HG02981 (cell line): ENCODE measurements around the gene PWWP2B.
A peak's percentile ranks its signal among the peaks of the same experiment; 100 is the strongest.
"Not testable (repeated sequence)": the region's sequence is repeated elsewhere in the genome, so short reads cannot be mapped to it uniquely, and the experiment has no call there.

Experiments used
- ATAC-seq: cut with Tn5 transposase; IDR thresholded peaks from one replicate; pipeline ENCODE4 v1.9.1; 2021; ENCODE audit warnings: mild to moderate bottlenecking, moderate library complexity; ENCODE audit not compliant: unreplicated experiment

PWWP2B gene

DNA sequence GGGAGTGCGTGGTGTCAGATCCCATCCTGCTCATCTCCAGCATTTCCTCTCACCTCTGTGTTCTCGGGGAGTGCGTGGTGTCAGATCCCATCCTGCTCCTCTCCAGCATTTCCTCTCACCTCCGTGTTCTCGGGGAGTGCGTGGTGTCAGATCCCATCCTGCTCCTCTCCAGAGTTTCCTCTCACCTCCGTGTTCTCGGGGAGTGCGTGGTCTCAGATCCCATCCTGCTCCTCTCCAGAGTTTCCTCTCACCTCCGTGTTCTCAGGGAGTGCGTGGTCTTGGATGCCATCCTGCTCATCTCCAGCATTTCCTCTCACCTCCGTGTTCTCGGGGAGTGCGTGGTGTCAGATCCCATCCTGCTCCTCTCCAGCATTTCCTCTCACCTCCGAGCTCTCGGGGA, 18.0 kb upstream of the PWWP2B start:
- not testable (repeated sequence) for ATAC-seq

DNA sequence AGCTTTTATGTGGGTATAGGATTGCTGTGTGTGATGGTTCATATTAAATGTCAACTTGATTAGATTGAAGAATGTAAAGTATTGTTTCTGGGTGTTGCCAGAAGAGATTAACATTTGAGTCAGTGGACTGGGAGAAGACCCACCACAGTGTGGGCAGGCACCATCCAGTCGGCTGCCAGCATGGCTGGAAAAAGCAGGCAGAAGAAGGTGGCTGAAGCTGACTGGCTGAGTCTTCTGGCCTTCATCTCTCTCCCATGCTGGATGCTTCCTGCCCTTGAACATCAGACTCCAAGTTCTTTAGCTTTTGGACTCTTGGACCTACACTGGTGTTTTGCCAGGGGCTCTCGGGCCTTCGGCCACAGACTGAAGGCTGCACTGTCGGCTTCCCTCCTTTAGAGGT, 16.0 kb upstream of the PWWP2B start:
- not testable (repeated sequence) for ATAC-seq

DNA sequence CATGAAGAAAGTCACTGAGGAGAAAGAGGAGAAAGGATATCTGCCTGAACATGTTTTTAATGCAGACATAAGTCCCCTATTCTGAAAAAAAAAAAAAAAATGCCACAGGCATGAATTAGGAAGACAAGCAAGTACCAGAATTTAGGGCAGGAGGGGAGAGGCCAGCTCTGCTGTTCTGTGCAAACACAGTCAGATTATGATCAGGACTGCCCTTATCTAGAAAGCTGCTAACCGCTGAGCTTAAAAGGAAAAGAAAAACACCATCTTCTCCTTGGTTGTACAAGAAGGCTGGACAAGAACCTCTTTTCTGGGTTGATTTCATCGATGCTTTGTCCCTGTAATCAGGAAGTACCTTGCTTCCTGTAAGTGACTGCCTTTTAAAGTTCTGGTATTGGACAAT, 15.3 kb upstream of the PWWP2B start:
- no peak for ATAC-seq

DNA sequence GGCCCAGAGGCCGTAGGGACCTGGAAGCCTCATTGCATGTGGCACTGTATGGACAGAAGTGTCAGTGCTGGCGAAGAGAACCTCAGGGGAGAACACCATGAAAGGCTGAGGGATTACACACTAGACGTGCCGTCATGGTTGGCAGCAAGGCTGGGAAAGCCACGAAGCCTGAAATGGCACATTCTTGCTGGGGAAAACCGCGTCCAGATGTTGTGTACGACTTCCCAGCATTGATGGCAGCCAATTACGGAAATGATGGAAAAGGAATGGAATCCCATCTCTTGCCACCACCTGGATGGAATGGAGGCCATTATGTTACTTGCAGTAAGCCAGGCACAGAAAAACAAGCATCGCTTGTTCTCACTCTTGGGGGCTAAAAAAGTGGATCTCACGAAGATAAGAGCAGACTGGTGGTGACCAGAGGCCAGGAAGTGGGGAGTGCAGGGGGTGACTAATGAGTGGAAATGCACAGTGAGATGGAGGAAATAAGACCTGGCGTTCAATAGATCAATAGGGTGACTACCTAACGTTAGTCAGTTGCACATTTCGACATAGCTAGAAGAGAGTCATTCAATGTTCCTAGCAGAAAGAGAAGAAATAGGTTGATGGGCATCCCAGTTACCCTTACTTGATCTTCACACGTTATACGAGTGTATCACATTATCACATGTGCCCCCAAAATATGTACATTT, 14.6 kb upstream of the PWWP2B start:
- ATAC-seq = no peak

DNA sequence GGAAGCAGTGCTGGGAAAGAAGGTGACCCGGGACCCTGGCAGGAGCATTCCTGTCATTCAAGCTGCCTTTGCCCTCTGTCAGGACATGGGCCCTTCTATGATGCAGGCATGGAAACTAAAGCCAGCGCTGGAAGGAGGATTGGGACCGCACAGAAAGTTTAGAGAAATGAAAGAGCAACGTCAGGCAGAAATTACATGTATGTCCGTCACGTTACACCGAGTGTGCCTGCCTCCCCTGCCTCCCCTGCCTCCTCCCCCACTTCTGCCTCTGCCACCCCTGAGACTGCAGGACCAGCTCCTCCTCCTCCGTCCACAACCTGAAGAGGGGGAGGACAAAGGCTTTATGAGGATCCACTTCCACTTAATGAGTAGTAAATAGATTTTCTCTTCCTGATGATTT, 13.9 kb upstream of the PWWP2B start:
- ATAC-seq = no peak

DNA sequence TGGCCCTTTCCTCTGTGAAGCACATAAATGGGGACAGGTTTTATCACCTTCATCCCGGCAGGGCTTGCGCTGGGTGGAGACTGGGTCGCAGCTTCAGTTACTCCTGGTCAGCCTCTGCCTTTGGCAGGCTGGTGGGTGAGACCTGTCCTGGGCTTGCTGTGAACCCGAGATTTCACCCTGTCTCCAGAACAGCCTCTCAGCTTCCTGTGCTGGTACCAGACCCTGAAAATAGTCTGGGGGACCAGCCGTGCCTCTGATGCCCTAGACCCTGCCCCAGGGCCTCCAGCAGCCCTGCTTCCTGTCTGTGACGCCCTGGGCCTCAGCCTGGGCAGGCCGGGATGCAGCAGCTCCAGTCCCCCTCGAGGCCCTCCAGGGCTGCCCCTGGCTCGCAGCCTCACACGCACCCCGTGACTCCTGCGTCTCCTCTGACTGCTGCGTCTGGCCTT, 13.2 kb upstream of the PWWP2B start:
- ATAC-seq = no peak

DNA sequence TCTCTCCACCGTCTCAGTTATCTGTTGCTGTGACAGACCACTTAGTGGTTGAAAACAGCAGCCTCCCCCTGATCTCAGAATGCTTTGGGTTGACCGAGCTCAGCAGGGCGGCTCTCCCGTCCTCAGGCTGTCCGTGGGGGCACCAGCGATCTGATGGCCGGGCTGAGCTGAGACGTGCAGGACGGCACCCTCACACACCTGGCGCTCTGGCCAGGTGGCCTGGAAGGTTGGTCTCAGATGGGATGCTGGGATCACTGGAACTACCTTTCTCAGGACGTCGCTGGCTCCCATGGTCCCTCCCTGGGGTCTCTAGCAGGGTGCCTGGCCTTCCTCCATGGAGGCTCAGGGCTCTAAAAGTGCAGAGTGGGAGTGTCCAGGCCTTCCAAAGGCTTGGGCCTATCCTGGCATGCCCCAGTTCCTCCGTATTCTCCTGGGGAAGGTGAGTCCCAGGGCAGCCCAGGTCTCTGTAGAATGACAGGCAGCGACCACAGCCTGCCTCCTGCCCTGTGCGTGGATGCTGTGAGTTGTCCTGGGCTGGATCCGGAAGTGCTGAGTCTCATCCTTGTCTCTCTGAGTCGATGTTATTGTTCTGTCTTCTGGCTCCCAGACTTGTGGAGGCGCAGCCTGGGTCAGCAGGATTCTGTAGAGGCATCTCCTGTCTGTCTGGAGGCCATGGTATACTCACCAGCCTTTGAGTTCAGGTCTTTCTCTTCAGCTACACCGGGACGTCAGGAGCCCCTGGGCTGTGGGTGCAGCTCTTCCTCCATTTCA, 12.2 kb upstream of the PWWP2B start:
- ATAC-seq = no peak

DNA sequence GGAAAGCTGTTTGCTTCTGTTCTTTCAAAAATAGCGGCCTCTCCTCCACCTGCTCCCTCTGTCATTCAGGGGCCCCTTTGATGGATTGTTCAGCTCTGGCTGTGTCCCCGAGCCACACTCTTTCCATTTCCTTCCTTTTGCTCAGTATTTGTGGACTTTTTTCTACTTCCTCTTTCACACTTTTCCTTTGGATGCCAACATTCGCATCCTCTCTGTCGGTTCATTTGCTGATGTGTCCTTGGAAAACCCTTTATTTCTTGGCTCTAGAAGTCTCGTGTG, 11.7 kb upstream of the PWWP2B start:
- no peak for ATAC-seq

DNA sequence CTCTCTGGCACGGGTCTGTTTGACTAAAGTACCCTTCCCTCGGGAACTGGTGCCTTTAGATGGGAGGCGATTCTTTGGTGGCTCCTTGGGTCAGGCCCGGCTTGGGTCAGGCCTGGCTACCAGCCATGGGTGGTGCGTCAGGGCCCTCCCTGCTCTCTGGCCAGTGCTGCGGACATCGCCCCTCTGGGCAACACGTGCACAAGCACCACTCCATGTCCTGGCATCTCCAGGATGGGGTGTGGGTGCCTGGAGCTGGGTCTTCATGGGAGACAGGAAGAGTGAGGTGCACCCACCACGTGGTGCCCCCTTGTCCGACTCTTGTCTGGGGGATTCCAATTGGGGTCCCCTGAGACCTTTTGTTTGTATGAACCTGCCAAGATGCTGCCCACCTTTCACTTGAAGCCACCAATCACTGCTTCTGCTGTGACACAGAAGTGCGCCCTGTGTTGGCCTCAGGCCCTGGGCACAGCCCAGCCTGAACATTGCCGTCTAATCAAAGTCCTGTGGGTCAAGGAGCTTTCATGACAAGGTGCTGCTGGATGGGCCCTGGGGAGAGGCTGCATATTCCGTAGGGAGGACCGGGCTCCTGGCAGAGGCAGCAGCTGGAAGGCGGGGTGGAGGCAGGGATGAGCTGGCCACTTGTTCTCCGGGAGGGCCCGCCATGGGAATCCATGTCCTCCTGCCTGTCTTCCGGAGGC, 11.1 kb upstream of the PWWP2B start:
- ATAC-seq = no peak

DNA sequence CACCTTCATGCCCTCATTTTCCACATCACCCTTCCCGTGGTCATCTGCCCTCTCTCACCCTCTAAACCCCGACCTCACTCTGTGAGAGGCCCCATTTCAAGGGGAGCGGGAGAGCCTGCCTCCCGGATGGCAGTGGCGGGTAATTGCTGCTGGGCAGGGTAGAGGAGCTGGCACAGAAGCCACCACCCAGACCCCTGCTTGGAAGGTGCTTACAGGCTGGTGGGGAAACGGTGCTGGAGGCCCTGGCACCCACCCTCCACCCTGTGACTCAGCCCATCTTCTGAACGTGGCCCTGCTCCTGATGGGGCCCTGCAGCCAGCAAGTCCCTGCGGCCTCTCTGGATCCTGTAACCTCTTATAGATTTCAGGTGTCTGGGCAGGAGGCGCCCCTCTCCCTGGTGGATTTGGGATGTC, 10.6 kb upstream of the PWWP2B start:
- no peak for ATAC-seq

DNA sequence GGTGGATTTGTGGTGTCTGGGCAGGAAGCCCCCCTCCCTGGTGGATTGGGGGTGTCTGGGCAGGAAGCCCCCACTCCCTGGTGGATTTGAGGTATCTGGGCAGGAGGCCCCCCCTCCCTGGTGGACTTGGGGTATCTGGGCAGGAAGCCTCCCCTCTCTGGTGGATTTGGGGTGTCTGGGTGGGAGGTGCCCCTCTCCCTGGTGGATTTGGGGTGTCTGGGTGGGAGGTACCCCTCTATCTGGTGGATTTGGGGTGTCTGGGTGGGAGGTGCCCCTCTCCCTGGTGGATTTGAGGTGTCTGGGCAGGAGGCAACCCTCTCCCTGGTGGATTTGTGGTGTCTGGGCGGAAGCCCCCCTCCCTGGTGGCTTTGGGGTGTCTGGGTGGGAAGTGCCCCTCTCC, 10.1 kb upstream of the PWWP2B start:
- not testable (repeated sequence) for ATAC-seq

DNA sequence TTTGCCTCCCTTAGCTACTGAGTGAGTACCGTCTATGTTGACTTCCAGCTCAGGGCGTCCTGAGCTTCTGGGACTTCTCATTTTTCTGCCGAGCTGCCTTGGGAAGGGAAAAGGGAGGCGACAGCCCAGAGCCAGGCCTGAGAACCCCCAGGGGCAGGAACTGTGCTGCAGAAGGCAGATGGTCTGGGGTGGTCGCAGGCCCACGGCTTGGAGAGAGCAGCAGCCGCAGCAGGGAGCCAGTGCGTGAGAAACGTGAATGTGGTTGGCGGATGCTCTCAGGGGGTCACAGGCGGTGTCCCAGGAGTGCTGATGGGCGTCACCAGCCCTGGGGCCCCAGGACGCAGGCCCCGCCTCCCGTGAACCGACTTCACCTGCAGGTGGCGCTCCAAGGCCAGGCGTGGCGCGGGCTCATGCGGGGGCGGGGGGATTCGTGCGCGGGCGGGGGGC, 9.2 kb upstream of the PWWP2B start:
- ATAC-seq = peak; percentile 54

DNA sequence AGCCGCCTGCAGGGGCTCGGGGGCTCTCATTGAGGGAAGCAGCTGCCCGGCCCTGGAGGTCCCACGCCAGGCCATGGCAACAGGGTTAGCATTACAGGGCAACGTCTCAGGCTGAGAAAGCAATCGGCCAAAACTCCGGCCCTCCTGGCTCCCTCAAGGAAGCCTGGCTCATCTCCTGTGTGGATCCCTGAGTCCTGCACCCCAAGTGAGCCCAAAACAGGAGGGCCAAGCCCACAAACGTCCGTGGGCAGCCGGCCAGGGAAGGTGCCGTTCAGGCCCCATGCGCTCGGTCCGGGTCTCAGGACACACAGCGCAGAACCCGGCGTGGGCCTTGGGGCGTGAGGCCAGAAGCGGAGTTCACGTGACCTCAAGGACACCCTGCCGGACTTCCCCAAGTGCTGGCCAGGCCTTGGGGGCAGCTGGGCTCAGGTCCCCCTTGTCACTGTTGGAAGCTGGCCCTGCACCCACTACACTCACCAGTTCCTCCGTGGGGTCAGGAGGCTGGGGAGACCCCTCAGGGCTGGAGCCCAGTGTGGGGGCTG, 8.0 kb upstream of the PWWP2B start:
- ATAC-seq = no peak

DNA sequence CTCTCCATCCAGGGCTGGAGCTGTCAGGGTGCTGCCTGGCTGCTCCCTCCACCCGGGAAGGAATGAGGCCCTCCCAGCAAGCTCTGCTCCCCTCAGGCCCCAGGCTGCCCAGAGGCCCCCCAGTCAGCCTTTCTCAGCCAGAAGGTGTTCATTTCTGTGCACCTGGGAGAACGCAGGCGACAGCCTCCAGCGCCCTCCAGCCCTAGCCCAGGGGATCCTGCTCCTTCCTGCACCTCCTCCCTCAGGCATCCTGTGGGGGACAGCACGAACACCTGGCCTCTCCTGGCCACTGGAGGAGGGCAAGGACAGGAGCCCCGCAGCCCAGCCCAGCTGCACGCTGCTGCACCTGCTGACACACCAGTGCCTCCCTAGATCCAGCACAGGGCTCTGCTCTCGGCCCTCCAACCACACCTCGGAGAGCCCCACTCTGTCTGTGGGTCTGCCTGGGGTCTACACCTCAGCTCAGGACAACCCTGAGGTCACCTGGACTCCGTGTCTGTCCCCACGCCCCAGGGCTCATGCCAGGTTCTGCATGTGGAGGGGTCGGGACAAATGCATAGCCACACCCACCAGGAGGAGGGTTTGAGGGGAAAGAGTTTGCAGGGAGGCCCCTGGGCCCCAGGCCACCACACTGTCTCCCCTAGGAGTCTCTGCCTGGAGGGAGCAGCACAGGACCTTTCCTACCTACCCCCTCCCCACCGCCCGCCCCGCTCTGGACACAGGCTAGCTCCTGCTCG, 7.4 kb upstream of the PWWP2B start:
- ATAC-seq = no peak

DNA sequence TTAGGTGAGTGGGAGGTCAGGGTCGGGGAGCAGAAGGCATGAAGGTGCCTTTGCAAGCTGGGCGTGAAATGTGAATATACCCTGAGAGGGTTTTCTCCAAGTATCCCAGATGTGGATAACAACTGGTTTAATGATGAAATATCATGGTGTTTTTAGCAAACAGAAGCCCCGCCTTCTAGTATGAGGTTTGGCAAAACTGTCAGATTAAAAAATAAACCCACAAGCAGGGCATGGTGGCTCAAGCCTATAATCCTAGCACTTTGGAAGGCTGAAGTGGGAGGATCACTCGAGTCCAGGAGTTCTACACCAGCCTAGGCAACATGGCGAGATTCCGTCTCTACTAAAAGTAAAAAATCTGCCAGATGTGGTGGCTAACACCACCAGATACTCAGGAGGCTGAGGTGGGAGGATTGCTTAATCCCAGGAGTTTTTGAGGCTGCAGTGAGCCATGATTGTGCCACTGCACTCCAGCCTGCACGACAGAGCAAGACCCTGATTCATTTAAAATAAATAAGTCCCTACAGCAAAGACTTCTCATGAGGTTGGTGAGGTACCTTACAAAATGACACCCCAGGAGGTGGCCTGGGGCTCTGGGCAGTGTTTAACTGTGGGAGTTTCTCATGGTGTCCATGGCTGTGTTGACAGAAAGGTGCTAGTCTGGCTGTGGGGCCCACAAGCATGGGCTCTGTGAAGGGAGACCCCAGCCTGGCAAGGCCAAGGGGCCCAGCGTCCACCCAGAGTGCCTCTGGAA, 6.7 kb upstream of the PWWP2B start:
- ATAC-seq = no peak

DNA sequence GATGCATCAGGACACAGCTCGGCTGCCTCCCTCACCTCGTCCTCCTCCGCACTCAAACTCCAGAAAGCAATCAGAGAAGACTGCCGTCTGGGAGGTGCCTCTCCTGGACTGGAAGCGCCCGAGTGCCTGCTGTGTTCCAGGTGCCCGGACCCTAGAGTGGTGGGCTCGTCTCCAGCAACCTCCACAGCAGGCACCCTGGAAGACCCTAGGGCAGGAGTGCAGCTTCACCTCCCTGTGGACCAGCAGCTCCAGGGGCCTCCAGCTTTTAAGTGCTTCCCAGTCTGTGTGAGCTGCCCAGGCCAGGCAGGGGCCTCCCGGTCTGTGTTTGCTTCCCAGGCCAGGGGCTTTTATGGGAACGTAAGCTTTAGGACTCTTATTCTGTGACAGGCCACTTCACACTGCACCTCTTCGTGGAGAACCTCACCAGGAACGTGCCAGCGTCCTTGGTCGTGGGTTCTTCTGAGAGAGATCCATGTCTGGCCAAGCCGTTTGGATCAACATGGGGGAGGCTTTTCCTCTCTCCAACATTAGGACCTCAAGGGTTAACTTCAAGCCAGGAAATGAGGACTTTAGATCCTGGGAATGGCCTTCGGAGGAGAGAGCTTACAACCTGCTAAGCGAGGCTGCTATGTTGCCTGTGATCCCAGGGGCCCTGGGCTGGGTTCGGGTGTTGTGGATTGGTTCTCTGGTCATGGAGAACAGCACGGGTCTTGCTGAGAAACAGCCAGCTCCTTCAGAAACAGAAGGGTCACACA, 5.9 kb upstream of the PWWP2B start:
- ATAC-seq = no peak

DNA sequence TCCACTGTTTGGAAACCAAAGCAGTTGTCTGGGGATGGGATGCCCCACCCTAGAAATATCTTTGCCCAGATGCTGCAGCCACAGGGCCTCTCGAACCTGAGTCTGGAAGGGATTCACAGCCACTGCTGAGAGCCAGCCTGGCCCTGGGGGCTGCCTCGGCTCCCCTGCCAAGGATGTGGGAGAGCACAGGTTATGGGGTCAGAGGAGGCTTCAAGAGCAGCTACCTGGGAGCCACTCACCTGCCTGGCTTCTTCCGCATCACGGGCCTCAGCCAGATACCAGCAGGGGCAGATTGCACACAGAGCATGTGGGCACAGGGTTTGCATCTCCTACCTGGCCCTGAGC, 5.4 kb upstream of the PWWP2B start:
- ATAC-seq = no peak

DNA sequence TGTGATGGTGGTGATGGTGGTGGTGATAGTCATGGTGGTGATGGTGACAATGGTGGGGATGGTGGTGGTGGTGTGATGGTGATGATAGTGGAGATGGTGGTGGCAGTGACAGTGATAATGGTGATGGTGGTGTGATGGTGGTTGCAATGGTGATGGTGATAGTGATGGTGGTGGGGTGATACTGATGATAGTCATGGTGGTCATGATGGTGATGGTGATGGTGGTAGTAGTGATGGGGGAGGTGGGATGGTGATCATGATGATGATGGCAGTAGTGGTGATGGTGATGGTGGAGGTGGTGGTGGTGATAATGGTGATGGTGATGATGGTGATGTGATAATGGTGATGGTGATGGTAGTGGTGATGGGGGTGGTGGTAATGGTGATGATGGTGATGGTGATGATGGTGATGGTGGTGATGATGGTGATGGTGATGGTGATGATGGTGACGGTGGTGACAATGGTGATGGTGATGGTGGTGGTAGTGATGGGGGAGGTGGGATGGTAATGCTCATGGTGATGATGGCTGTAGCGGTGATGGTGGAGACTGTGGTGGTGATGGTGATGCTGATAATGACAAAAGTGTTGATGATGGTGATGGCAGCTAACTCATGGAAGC, 4.7 kb upstream of the PWWP2B start:
- no peak for ATAC-seq
